Measurements from ENCODE around the gene RMDN3. TPM values are rescaled to one million over a fixed set of nuclear protein-coding genes. Genes with fewer than 3 reads are reported as not detected.

The RMDN3 gene
- total RNA-seq, 2 donors from 2014 or later: 12.4 to 14.4 TPM

GRCh38 chr15:40696228-40696627 is 58.8 kb downstream of the RMDN3 start:
- H3K27ac ChIP-seq: no peak overlapping the region
- H3K9me3 ChIP-seq: no peaks in the 10 kb centered on the region
- H3K27me3 ChIP-seq: no peaks in the 10 kb centered on the region
- TF ChIP-seq, protein P1, sequence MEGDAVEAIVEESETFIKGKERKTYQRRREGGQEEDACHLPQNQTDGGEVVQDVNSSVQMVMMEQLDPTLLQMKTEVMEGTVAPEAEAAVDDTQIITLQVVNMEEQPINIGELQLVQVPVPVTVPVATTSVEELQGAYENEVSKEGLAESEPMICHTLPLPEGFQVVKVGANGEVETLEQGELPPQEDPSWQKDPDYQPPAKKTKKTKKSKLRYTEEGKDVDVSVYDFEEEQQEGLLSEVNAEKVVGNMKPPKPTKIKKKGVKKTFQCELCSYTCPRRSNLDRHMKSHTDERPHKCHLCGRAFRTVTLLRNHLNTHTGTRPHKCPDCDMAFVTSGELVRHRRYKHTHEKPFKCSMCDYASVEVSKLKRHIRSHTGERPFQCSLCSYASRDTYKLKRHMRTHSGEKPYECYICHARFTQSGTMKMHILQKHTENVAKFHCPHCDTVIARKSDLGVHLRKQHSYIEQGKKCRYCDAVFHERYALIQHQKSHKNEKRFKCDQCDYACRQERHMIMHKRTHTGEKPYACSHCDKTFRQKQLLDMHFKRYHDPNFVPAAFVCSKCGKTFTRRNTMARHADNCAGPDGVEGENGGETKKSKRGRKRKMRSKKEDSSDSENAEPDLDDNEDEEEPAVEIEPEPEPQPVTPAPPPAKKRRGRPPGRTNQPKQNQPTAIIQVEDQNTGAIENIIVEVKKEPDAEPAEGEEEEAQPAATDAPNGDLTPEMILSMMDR (IDR thresholded peaks at IDR 0.05): no peak
- H3K36me3 ChIP-seq: no peaks in the 10 kb centered on the region
- H3K4me3 ChIP-seq: no peak overlapping the region
- H3K4me1 ChIP-seq: peaks cover 0 to 20% of the 10 kb centered on the region in 2 donors
- DNase-seq (ENCODE audit: low spot score): no peak

GRCh38 chr15:40695469-40695890 is 59.6 kb downstream of the RMDN3 start:
- H3K4me1 ChIP-seq: peaks cover 0 to 20% of the 10 kb centered on the region in 2 donors
- TF ChIP-seq, protein P1 (IDR thresholded peaks at IDR 0.05): no peak
- no peaks in the 10 kb centered on the region for H3K27me3 ChIP-seq
- no peak for DNase-seq (ENCODE audit: low spot score)
- H3K9me3 ChIP-seq: no peaks in the 10 kb centered on the region
- no peaks in the 10 kb centered on the region for H3K36me3 ChIP-seq
- H3K27ac ChIP-seq: peak overlapping the region in 1 of 2 donors; percentile 94
- peak overlapping the region; percentile 76 to 97 for H3K4me3 ChIP-seq

- TF ChIP-seq, protein P1 (IDR thresholded peaks at IDR 0.05): no peak
- Histone ChIP-seq H3K4me1 (peaks cover 0 to 20% of the 10 kb centered on the region in 2 donors), H3K27me3 (no peaks in the 10 kb centered on the region), H3K36me3 (no peaks in the 10 kb centered on the region), H3K4me3 (peak within 1 kb of the TSS; percentile 76 to 97), H3K9me3 (no peaks in the 10 kb centered on the region), H3K27ac (peak within 1 kb of the TSS; percentile 94 to 100)
- peak; percentile 85 for DNase-seq (ENCODE audit: low spot score)
These were observed 60.2 kb downstream of the RMDN3 start, which contains the start of gene RAD51 for GRCh38 chr15:40694688-40695468. TSS of gene RAD51 (plus strand) at chr15:40695174. CDS start at chr15:40698759, 3,585 bp downstream.

- no peak for DNase-seq (ENCODE audit: low spot score)
- H3K27ac ChIP-seq: peak overlapping the region; percentile 94 to 100
- no peaks in the 10 kb centered on the region for H3K36me3 ChIP-seq
- H3K27me3 ChIP-seq: no peaks in the 10 kb centered on the region
- H3K4me3 ChIP-seq: peak overlapping the region; percentile 76 to 97
- peaks cover 0 to 20% of the 10 kb centered on the region in 2 donors for H3K4me1 ChIP-seq
- no peaks in the 10 kb centered on the region for H3K9me3 ChIP-seq
- TF ChIP-seq, protein P1 (IDR thresholded peaks at IDR 0.05): no peak
These were observed 61.0 kb downstream of the RMDN3 start for GRCh38 chr15:40693904-40694687.

GRCh38 chr15:40691737-40692136 is 63.3 kb downstream of the RMDN3 start:
- Histone ChIP-seq H3K9me3 (no peaks in the 10 kb centered on the region), H3K36me3 (no peaks in the 10 kb centered on the region), H3K27me3 (no peaks in the 10 kb centered on the region), H3K4me3 (no peak overlapping the region), H3K4me1 (peaks cover 0 to 20% of the 10 kb centered on the region in 2 donors), H3K27ac (no peak overlapping the region)
- DNase-seq (ENCODE audit: low spot score): no peak
- TF ChIP-seq, protein P1 (IDR thresholded peaks at IDR 0.05): no peak
